ENCODE data around the gene PIGQ.

The PIGQ gene

DNA sequence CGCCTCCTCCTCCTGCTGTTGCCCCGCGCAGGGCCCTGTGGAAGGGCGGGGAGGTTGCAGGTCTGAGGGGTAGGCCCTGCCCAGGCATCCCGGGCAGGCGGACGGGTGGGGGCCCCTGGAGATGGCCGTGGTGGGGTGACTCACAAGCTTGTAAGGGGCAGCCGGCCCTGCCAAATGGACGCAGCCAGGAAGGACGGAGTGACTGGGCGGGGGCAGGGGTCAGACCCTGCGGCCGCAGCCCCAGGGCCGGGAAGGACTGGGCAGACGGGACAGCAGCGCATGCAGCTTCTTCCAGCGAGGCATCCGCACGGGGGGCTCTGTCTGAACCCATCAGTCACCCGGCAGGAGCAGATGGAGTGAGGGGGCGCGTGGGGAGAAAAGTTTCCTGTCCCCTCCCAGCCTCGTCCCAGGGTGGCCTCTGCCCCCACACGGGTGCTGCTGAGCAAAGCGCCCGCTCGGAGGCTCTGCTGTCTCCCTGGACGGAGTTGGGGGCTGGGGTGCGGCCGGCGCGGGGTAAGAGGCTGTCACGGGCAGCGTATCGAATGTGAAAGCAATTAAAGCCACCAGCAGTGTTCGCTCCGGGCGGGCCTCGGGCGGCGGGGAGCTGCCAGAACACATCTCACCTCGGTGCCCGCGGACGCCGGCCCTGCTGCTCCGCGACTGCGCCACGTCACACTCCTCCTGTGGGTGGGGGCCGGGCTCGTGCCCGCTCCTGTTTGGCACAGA is 15.0 kb upstream of the PIGQ start:
- DNase-seq (ENCODE audit: low spot score) = peak; percentile 72
- peak overlapping the region; percentile 99 for H3K27ac ChIP-seq
- TF ChIP-seq, protein P1, sequence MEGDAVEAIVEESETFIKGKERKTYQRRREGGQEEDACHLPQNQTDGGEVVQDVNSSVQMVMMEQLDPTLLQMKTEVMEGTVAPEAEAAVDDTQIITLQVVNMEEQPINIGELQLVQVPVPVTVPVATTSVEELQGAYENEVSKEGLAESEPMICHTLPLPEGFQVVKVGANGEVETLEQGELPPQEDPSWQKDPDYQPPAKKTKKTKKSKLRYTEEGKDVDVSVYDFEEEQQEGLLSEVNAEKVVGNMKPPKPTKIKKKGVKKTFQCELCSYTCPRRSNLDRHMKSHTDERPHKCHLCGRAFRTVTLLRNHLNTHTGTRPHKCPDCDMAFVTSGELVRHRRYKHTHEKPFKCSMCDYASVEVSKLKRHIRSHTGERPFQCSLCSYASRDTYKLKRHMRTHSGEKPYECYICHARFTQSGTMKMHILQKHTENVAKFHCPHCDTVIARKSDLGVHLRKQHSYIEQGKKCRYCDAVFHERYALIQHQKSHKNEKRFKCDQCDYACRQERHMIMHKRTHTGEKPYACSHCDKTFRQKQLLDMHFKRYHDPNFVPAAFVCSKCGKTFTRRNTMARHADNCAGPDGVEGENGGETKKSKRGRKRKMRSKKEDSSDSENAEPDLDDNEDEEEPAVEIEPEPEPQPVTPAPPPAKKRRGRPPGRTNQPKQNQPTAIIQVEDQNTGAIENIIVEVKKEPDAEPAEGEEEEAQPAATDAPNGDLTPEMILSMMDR (conservative IDR thresholded peaks at IDR 0.05; ENCODE audit: low read depth) = no peak
- POLR2A ChIA-PET (ENCODE audit: low non-redundant PET) = interaction anchor here (1.3 kb wide), 1 partner anchor 27 kb away, joined by 3 read pairs; the partner anchor contains the start of gene CAPN15
- CTCF ChIA-PET = interaction anchor here (0.6 to 0.8 kb wide), 2 partner anchors 24 to 106 kb away, joined by 3 to 4 read pairs; no protein-coding TSS in a partner anchor

DNA sequence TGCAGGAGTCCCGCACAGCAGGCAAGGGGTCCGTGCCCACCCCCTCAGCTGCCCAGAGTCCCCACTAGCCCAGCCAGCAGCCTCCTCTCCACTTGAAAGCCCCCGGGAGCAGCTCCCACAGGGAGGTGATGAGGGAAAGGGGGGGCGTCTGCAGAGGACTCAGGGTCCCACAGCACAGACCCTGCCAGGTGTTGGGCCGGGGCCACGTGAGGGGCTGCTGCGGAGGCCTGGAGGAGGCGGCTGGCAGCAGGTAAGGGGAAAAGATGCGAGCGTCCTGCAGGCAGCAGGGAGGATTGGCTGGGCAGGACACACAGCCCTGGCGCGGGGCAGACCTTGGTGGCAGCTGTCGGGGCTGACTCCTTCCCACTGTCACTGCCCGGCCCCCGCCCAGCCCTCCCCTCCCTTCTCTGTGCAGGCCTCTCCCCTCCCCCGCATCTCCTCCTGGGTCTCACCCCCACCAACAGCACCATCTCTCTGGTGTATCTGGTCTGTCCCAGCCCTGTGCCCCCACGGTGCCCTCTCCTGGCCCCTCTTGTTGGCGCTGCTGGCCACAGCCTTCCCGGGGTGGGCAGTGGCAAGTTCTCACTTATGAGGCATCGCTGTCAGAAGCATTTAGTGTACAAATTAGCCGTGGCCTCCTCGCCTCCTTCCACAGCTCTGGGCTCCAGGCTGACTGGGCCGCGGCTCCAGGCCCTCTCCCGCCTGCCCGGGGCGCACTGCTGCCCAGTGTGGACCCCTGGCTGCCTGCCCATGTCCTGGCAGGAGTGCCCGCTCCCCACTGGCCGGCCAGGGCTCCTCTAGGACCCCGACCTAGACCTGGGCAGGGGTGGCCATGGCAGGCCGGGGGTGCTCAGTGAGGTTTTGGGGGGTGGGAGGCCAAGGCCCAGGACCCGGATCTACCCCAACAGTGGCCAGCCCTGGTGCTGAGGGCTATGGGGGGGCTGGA is 14.0 kb upstream of the PIGQ start:
- ChIA-PET CTCF (interaction anchor here (0.5 to 0.8 kb wide), 4 partner anchors 25 to 490 kb away, joined by 3 to 8 read pairs (median 4); no protein-coding TSS in a partner anchor), POLR2A (ENCODE audit: low non-redundant PET) (interaction anchor here (0.6 to 1.3 kb wide), 2 partner anchors 22 to 28 kb away, joined by 3 read pairs; partner anchors contain the start of gene CAPN15)
- peak overlapping the region; percentile 99 for H3K27ac ChIP-seq
- no peak for DNase-seq (ENCODE audit: low spot score)
- TF ChIP-seq, protein P1 (conservative IDR thresholded peaks at IDR 0.05; ENCODE audit: low read depth) = no peak

DNA sequence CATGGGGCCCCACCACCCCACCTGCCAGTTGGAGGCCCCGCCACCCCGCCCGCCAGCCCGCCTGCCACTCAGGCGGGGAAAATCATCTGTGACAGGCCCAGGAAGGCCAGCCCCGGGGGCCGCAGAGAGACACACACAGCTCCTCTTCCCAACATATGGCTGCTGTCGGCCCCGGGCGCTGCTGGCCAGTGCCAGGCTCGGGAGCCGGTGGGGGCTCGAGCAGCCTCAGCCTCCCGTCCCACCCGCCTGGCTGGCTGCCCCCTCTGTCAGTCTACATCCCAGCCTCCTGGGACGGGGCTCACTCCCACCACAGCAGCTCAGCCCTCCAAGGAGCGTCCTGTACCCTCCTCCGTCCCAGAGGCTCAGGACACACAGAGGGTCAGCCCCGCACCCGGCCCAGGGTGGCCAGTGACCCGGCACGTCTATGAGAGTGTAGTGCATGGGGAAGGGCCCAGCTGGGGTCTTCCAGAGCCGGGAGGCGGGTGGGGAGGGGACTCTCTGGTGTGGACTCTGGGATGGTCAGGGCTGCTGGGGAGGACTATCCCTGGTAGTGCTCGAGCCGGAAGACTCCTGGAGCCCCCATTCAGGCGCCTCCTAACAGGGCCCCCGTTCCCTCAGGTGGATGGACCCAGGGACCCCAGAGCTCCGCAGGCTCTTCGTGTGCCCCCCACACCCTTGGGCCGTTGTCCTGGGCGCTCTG is 13.1 kb upstream of the PIGQ start:
- TF ChIP-seq, protein P1 (conservative IDR thresholded peaks at IDR 0.05; ENCODE audit: low read depth) = no peak
- ChIA-PET POLR2A (ENCODE audit: low non-redundant PET) (interaction anchor here (0.6 kb wide), 1 partner anchor 21 kb away, joined by 3 read pairs; no protein-coding TSS in a partner anchor), CTCF (no interaction called here)
- H3K27ac ChIP-seq = peak overlapping the region; percentile 99
- no peak for DNase-seq (ENCODE audit: low spot score)

DNA sequence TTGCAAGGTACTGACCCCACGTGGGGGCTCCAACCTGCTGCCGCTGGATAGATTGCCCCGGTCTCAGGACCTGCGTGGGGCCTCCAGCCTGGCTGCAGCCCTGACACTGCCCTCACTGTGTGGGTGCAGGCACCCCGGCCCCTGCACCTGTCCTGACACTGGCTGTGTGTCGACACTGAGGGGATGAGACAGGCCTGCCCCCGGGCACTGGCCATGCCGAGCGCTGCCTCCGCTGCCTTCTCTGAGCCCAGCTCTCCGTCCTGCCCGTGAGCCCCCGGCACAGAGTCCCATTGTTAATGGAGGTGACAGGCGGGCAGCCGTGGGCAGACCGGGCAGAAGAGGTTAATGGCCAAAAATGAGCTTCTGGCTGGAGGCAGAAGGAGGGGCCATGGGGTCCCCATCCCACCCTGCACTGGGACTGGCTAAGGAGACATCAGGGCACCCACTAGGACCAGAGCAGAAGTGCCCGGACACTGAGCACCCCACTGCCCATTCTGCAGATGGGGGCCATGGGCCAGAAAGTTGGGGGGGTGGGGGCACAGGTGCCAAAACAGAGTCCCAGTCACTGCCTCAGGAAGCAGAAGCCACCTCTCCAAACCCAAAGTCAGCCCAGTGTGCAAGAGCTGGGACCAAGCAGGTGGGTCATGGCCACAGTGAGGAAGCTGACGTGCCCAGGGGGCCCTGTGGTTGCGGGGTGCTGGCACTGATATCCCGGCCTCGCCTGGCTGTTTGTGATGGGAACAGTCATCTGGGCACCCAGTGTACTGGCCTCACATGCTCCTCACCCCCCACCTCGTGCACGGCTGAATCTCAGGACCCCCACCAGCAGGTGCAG is 12.1 kb upstream of the PIGQ start:
- TF ChIP-seq, protein P1 (conservative IDR thresholded peaks at IDR 0.05; ENCODE audit: low read depth) = no peak
- ChIA-PET POLR2A (ENCODE audit: low non-redundant PET) (no interaction called here), CTCF (interaction anchor here (0.6 to 0.9 kb wide), 2 partner anchors 11 to 131 kb away, joined by 3 to 4 read pairs; no protein-coding TSS in a partner anchor)
- no peak for DNase-seq (ENCODE audit: low spot score)
- no peak overlapping the region for H3K27ac ChIP-seq

DNA sequence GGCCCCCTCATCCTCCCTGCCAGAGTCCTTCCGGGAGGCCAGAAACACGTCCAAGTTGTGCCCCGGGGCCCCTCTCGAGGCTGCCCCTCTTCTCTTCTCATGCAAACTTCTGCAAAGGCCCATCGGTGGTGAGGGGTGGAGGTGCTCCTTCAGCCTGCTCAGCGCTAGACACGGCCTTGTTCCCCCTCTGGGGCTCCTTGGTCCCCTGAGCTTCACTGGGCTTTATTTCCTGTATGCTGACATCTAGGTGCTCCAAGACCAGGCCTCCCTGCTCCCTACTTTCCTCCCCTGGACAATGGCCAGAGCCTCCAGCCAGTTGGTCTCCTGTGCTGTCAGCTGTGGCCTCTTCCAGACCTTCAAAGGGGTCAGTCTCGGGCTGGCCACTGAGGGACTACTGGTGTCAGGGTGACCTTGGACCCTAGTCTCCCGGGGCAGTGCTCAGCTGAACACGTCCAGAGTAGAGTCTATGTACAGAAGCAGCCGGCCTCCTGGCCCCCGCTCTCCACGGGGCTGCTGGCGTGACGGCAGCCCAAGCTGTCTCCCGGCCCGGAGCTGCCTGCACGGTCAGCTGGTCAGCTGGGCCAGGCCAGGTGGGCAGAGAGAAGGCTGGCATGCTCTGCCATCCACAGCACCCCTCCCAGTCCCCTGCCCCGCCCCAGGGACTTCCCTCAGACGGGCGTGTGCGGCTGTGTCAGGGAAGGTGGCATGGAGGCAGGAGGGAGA is 11.3 kb upstream of the PIGQ start:
- TF ChIP-seq, protein P1 (conservative IDR thresholded peaks at IDR 0.05; ENCODE audit: low read depth) = no peak
- CTCF ChIA-PET = interaction anchor here (1.0 kb wide), 1 partner anchor 24 kb away, joined by 4 read pairs; no protein-coding TSS in a partner anchor
- POLR2A ChIA-PET (ENCODE audit: low non-redundant PET) = no interaction called here
- H3K27ac ChIP-seq = no peak overlapping the region
- no peak for DNase-seq (ENCODE audit: low spot score)

All from RWPE1 (cell line).